Stimulated activated CD4-positive, alpha-beta T cell treated with anti-CD3 and anti-CD28 coated beads, Interleukin-2, amount 100 ng/mL, for 24 hours (primary cell): ENCODE data around the gene BSDC1.
"Not testable (repeated sequence)": the region's sequence is repeated elsewhere in the genome, so short reads cannot be mapped to it uniquely, and the experiment has no call there.

Experiments
- DNase-seq, 2 donors: peaks; one replicate each; pipeline ENCODE4 v3.0.0-alpha.2; 2020

Gene BSDC1

GRCh38 chr1:32394141-32394889, at the start of gene BSDC1:
BSDC1 (minus strand) TSS chr1:32394441; CDS start chr1:32394414, 27 bp downstream.
- peak; percentile 98 to 99 for DNase-seq

GRCh38 chr1:32441467-32441866, 47.2 kb upstream of the BSDC1 start:
- not testable (repeated sequence) for DNase-seq

- not testable (repeated sequence) for DNase-seq
Observed at GRCh38 chr1:32438777-32439176, 44.5 kb upstream of the BSDC1 start.

- DNase-seq = no peak
Observed at GRCh38 chr1:32438136-32438535, 43.9 kb upstream of the BSDC1 start.

- no peak for DNase-seq
Observed at GRCh38 chr1:32431736-32432400, 37.6 kb upstream of the BSDC1 start.

GRCh38 chr1:32427264-32427963, 33.2 kb upstream of the BSDC1 start:
- DNase-seq = no peak

- no peak for DNase-seq
Observed at GRCh38 chr1:32426489-32427255, 32.4 kb upstream of the BSDC1 start.

GRCh38 chr1:32421775-32422174, 27.5 kb upstream of the BSDC1 start:
- no peak for DNase-seq

GRCh38 chr1:32414186-32414886, 20.1 kb upstream of the BSDC1 start:
- DNase-seq = no peak

- peak; percentile 61 to 79 for DNase-seq
Observed at GRCh38 chr1:32413507-32414185, 19.4 kb upstream of the BSDC1 start.

GRCh38 chr1:32411261-32411660, 17.0 kb upstream of the BSDC1 start:
- no peak for DNase-seq

- DNase-seq = no peak
Observed at GRCh38 chr1:32406629-32407111, 12.4 kb upstream of the BSDC1 start.

GRCh38 chr1:32405672-32406467, 11.6 kb upstream of the BSDC1 start:
- DNase-seq = no peak

- DNase-seq = no peak
Observed at GRCh38 chr1:32404946-32405345, 10.7 kb upstream of the BSDC1 start.

GRCh38 chr1:32400876-32401631, 6.8 kb upstream of the BSDC1 start:
- peak; percentile 69 to 72 for DNase-seq

GRCh38 chr1:32399843-32400242, 5.6 kb upstream of the BSDC1 start:
- no peak for DNase-seq

- no peak for DNase-seq
Observed at GRCh38 chr1:32398401-32398800, 4.2 kb upstream of the BSDC1 start.

GRCh38 chr1:32396524-32396923, 2.3 kb upstream of the BSDC1 start:
- DNase-seq = not testable (repeated sequence)

GRCh38 chr1:32394890-32395432, 720 bp upstream of the BSDC1 start:
- DNase-seq = no peak

GRCh38 chr1:32393832-32394140, 455 bp downstream of the BSDC1 start:
- DNase-seq = peak; percentile 48 to 51
